Peyer's patch (tissue), 4 donors: ENCODE measurements around the gene SRCIN1.
"Not testable (repeated sequence)": the region's sequence is repeated elsewhere in the genome, so short reads cannot be mapped to it uniquely, and the experiment has no call there.

ENCODE experiments used
- CTCF ChIP-seq, 6 experiments: fragments of 450-650 bp in 4 of 6; fragments of 200-600 bp in 2 of 6; sonication (generic) in 1 of 6; IDR thresholded peaks; one replicate each; pipeline ENCODE4 v1.5.1; 2017 to 2019; ENCODE audit warnings: antibody characterized with exemption in 6 of 6, mild to moderate bottlenecking in 3 of 6, moderate library complexity in 1 of 6
- POLR2A ChIP-seq, 2 donors: fragments of 450-650 bp; IDR thresholded peaks; one replicate each; pipeline ENCODE4 v1.5.1; 2017; ENCODE audit warnings: antibody characterized with exemption in 2 of 2, mild to moderate bottlenecking in 2 of 2, moderate library complexity in 2 of 2

- not testable (repeated sequence) for TF ChIP-seq POLR2A, CTCF (IDR thresholded peaks at IDR 0.05)
Measured at GRCh38 chr17:38624782-38625355, 19.1 kb upstream of the SRCIN1 start.
